HG03442 (cell line): ENCODE measurements around the gene NLRP9.

Experiments used
- ATAC-seq: cut with Tn5 transposase; IDR thresholded peaks from one replicate; pipeline ENCODE4 v1.9.1; 2021; ENCODE audit warnings: mild to moderate bottlenecking, moderate library complexity; ENCODE audit not compliant: unreplicated experiment

Gene NLRP9

GRCh38 chr19:55674841-55675660, 63.2 kb downstream of the NLRP9 start, which contains the start of gene EPN1:
Gene EPN1, plus strand, starts transcription at chr19:55675226. Its CDS starts 3,402 bp downstream, at chr19:55678628.
- ATAC-seq: peak; percentile 65

DNA sequence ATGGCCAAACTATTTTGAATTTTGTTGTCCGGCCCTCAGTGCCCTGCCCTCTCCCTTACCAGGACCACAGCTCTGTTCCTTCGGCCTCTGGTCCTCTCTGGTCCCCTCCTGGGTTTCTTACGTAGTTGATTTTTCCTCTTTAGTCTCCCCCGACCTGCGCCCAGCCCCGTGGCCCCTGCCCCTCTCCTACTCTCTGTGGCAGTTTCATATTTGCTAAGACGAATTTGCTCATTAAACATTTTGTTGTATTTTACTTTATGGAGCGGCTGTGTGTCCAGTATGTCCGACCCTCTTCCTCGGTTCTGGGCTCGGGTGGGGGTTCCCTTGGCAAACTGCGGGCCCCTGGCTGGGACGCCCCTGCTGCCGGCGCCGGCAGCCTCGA, 63.8 kb downstream of the NLRP9 start:
- ATAC-seq: no peak

GRCh38 chr19:55673889-55674288, 64.3 kb downstream of the NLRP9 start:
- no peak for ATAC-seq

- ATAC-seq: no peak
Measured at GRCh38 chr19:55673465-55673864, 64.7 kb downstream of the NLRP9 start.

DNA sequence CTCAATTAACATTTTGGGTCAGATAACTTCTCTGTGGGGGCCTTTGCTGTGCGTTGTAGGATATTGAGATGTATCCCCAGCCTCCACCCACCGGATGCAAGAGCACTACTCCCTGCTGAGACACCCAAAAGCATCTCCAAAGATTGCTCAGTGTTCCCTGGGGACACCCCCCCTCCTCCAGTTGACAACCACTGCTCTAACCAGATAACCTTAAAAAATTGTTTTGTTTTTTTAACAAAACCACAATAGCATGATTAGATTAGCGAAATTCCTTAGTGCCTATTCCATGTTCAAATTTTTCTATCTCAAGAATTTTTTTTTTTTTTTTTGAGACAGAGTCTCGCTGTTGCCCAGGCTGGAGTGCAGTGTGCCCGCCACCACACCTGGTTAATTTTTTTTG, 65.8 kb downstream of the NLRP9 start:
- ATAC-seq: no peak

- ATAC-seq: no peak
Measured at GRCh38 chr19:55671054-55671378, 67.2 kb downstream of the NLRP9 start.

DNA sequence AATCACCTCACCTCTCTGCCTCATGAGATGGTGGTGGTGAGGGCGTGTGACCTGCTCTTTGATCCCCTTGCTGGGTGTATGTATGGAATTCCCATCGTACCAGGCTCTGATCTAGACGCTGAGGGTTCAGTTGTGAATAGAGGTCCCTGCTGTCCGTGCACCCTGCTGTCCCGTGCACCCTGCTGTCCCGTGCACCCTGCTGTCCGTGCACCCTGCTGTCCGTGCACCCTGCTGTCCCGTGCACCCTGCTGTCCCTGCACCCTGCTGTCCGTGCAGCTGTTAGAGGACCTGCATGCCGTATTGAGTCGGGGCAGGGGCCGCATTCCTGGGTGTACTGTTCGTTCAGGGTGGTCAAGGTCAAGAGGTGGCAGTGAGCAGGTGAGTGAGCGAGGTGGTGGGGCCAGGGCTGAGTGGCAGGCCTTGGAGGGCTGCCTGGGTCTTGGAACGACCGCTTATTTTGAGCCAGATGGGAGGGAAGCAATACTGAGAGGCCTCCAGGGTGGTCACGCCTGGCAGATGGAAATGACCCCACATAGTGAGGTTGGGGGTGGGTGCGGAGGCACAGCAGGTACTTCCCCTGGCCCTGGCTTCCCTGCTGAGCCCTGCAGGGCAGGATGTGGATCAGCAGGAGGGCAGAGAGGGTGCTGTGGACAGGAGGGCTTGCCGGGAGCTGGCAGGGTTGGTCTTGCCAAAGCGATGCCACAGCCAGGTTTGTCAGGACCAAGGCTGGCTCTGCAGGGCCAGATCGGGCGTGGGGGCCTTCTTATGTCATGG, 67.7 kb downstream of the NLRP9 start:
- no peak for ATAC-seq

DNA sequence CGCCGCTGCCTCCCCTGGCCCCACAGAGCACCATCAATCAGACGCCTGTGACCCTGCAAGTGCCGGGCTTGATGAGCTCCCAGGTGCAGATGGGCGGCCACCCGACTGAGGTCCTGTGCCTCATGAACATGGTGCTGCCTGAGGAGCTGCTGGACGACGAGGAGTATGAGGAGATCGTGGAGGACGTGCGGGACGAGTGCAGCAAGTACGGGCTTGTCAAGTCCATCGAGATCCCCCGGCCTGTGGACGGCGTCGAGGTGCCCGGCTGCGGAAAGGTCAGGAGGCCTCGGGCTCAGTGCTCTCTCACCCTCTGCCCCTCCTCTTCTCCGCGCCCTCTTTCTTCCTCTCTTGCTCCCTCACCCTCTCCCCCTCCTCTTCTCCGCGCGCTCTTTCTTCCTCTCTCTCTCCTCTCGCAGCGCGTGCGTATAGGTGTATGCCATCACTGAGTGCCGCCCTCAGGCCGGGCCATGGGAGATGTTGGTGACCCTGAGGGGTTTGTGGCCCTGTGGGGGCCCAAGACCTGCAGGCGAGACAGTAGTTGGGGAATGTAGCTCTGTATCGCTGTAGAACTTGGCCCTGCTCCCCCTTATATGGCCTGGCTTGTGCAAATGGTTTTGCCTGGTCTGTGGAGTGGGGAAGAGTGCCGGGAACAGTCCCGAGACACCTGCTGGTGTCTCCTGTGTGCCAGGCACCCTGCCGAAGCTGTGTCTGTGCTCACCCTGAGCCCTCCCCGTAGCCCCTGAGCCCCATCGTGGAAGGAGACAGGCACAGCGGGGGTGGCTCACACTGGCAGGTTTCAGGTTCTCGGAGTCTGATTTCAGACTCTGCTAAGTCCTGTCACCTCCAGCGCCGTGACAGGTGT, 68.6 kb downstream of the NLRP9 start:
- no peak for ATAC-seq

GRCh38 chr19:55668603-55669348, 69.4 kb downstream of the NLRP9 start:
- ATAC-seq: no peak

DNA sequence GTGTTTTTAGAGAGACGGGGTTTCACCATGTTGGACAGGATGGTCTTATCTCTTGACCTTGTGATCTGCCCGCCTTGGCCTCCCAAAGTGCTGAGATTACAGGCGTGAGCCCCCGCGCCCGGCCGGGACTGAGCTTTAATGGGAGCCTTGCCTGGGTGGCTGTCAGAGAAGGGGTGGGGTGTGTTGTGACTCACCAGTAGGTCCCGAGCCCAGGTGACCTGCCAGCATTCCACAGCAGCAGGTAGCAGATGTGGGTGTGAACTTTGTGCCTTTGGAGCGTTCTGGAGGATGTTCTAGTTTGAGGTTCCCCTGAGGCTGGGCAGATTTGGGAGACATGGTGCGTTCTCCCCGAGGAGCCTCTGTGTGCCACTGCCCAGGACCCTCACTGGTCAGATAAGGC, 70.2 kb downstream of the NLRP9 start:
- ATAC-seq: no peak

- no peak for ATAC-seq
Measured at GRCh38 chr19:55667511-55667910, 70.7 kb downstream of the NLRP9 start.

DNA sequence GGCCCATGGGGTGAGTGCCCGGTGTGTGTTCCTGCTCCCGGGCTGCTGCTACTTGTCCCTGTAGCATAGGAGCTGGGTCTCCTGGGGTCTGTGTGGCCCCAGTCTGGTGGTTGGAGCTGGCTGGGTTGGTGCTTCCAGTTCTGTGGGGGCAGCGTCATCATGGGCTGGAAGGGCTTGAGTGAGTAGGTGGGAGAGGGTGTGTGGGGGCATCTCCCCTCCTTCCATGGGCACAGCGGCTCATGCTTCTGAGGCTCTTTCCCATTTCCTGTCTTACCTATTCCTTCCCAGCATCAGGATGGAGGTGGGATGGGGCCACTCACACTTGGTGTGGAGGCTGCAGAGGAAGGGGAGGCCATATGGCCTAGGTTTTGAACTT, 71.2 kb downstream of the NLRP9 start:
- ATAC-seq: no peak

- ATAC-seq: no peak
Measured at GRCh38 chr19:55666343-55667005, 71.7 kb downstream of the NLRP9 start.

DNA sequence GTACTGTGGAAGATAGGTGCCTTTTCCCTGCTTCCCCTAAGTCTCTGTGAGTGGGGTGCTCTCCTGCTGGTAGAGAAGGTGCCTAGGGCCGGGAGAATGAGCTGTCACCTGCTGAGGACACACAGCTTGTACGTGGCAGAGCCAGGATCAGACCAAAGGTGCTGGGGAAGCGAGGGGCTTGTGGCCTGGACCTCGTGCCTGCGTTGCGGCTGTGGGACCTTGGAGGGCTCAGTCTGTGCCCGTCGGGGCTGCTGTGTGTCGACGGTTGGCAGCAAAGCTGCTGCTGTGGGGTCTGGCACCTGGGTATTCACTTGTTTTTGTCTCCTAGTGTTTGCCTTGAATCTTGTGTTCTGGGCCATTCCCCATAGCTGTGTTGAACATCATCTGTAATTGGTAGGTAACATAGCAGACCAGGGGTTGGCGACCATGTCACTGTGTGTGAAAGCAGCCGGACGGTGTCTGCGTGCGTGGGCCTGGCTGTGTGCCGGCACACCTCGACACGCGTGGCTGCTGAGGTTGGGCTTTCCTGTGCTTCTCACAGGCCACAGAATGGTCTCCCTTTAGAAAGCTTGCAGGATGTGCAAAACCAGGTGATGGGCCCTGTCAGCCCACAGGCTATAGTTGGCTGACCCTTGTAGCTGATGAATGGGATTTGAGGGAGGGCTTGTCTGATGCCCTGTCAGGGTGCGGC, 74.2 kb downstream of the NLRP9 start:
- ATAC-seq: no peak

GRCh38 chr19:55661826-55662225, 76.4 kb downstream of the NLRP9 start:
- ATAC-seq: no peak

- ATAC-seq: no peak
Measured at GRCh38 chr19:55660991-55661390, 77.2 kb downstream of the NLRP9 start.

DNA sequence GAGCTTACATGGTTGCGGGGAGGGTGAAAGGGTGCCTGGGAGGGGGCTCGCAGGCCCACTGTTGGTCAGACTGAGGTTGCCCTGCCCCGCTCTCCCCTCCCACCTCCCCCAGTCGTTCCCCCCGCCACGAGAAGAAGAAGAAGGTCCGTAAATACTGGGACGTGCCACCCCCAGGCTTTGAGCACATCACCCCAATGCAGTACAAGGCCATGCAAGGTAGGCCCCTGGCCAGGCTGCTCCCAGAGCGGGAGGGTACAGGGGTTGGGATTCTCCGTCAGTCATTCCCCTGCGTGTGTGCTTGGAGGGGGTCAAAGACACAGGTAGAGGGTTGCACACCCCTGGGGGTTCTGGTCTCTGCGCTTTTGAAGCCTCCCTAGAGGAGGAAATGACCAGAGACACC, 77.8 kb downstream of the NLRP9 start:
- no peak for ATAC-seq

DNA sequence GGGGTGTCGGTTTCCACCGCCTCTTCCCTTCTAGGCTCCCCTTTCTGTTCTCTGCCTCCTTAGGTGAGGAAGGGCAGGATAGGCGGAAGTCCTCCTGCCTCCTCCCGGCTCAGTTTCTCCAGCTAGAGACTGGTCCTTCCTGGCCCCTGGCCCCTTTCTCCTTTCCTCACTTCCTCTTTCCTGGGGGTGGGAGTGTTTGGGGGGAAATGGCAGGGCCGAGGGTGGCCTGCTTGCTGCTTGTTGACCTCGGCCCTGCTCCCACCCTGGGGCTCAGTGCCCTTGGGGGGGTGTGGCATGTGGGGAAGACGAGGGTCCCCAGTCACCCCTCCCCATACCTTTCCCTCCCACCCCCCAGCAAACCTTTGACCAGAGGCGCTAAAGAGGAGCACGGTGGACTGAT, 78.4 kb downstream of the NLRP9 start:
- no peak for ATAC-seq

GRCh38 chr19:55658846-55659459, 79.2 kb downstream of the NLRP9 start:
- ATAC-seq: no peak
